T-helper 17 cell (primary cell): ENCODE results near the gene SPEN. TPM values are rescaled to one million over a fixed set of nuclear protein-coding genes. Genes with fewer than 3 reads are reported as not detected.

Experiments
- ATAC-seq: fragments of 150-1000 bp; cut with Tn5 transposase; 2 replicates; pipeline ENCODE4 v1.10.0; 2021; ENCODE audit warnings: mild to moderate bottlenecking, moderate library complexity
- DNase-seq, 3 donors: peaks; one replicate each; pipeline versions ENCODE4 v3.0.0 to v3.0.0-alpha.2; 2020 to 2021
- H3K9me3 ChIP-seq: one replicate; pipeline ENCODE4 v1.7.0; 2013; ENCODE audit warnings: low read length, mild to moderate bottlenecking; ENCODE audit not compliant: control insufficient read depth, poor library complexity, severe bottlenecking
- H3K27ac Mint-ChIP-seq: one replicate; pipeline ENCODE4 v1.8.0; 2022; ENCODE audit warnings: mild to moderate bottlenecking, moderate library complexity, mixed read lengths
- H3K27me3 Mint-ChIP-seq: one replicate; pipeline ENCODE4 v1.8.0; 2022; ENCODE audit warnings: mixed read lengths
- H3K36me3 Mint-ChIP-seq: one replicate; pipeline ENCODE4 v1.8.0; 2022; ENCODE audit warnings: low read depth, mixed read lengths
- H3K4me1 Mint-ChIP-seq: one replicate; pipeline ENCODE4 v1.8.0; 2022; ENCODE audit warnings: mild to moderate bottlenecking, mixed read lengths
- H3K4me3 Mint-ChIP-seq: one replicate; pipeline ENCODE4 v1.8.0; 2022; ENCODE audit warnings: mild to moderate bottlenecking, moderate library complexity, mixed read lengths
- total RNA-seq, 4 donors: library from RNA in 2 of 4; stranded (reverse) in 2 of 4; gene quantifications; one replicate each; pipeline ENCODE4 v1.2.3 and lab custom pipeline; 2022 to 2026

Gene SPEN
- total RNA-seq, 2 donors from 2014 or later = 73.8 to 79.1 TPM

DNA sequence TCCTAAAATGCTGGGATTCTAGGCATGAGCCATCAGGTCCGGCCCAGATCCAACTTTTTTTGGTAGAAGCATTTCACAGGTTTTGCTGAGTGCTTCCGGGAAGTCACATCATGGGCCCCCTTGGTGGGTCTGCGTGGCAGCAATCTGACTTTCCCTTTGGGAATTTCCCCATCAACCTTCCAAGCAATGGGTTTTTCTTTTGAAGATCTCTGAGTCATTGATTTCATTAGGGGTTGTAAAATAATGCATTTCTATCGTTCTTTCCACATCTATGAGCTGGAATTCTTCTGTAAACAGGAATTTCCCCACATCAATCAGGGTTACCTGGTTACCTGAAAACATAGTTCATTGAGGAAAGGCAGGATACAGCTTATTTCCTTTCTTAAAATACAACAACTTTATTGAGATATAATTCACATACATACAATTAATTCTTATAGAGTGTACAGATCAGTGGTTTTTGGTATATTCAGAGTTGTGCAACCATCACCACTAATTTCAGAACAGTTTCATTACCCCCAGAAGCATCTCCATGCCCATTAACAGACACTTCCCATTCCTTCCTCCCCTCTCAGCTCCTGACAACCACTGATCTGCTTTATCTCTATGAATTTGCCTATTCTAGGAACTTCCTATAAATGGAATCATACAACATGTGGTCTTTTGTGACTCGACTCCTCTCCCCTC, 138.2 kb downstream of the SPEN start:
- H3K4me1 Mint-ChIP-seq = no peaks in the 10 kb centered on the region
- H3K4me3 Mint-ChIP-seq = no peak overlapping the region
- no peak overlapping the region for H3K27ac Mint-ChIP-seq
- DNase-seq (no peak), ATAC-seq (no peak)
- H3K27me3 Mint-ChIP-seq = peaks cover 14% of the 10 kb centered on the region
- H3K9me3 ChIP-seq = no peaks in the 10 kb centered on the region
- no peaks in the 10 kb centered on the region for H3K36me3 Mint-ChIP-seq

DNA sequence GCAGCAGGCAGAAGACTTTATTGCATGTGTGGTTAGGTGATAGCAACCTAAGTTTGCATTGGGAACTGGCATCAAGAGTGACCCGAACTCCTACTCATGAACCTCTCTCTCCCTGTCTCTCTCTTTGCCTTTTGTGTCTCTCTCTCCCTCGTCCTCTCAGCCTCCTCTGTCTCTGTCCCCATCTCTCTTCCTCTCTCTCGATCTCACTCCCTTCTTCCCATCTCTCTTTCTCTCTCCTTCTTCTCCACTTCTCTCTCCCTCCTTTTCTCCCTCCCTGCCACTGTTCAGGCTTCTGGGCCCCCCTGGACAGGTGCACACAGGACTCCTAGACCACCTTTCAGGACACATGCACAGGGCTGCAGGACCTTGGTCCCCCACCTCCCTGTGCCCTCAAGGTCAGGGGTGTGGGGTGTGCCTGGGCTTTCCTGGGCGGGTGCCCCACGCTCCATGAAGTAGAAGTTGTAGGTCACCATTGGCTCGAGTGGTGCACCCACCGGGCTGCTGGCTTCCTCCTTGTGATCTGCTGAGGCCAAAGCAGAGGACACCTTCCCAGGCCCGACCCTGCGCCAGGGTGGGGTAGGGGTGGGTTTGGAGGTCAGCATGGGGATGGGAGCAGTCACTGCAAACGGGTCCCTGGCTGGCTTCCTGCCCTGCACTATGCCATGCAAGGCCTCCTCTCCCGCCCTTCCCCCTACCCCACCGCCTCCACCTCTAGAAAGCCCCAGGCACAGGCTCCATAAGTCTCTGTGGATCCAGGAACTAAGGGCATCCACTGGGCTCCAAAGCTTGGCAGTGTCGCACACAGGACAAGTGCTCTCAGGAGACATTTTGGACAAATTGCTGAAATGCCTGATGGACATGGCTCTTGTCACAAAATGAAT, 141.6 kb downstream of the SPEN start:
- Mint-ChIP-seq H3K27ac (no peak overlapping the region), H3K4me1 (no peaks in the 10 kb centered on the region), H3K36me3 (no peaks in the 10 kb centered on the region), H3K4me3 (no peak overlapping the region), H3K27me3 (no peaks in the 10 kb centered on the region)
- DNase-seq (no peak), ATAC-seq (no peak)
- no peaks in the 10 kb centered on the region for H3K9me3 ChIP-seq

DNA sequence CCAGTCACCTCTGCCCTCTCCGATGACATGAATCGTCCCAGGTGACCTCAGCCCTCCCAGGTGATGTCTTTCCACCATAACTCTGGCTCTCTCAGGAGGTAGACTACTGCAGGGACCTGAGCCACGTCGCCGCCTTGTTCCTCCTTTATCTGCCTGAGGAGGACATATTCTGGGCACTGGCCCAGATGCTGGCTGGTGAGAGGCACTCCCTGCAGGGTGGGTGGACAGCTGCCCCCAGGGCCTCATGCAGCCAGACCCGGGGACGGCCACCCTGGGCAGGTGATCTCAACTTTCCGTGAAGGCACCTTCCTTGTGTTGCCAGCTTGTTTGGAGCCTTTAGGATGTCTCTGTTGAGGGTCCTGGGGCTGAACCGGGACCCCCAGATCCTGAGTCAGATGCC, 142.3 kb downstream of the SPEN start:
- no peak overlapping the region for H3K27ac Mint-ChIP-seq
- DNase-seq = no peak
- ATAC-seq = no peak
- no peaks in the 10 kb centered on the region for H3K9me3 ChIP-seq
- H3K27me3 Mint-ChIP-seq = no peaks in the 10 kb centered on the region
- H3K4me3 Mint-ChIP-seq = no peak overlapping the region
- no peaks in the 10 kb centered on the region for H3K4me1 Mint-ChIP-seq
- H3K36me3 Mint-ChIP-seq = no peaks in the 10 kb centered on the region

Other genes starting within 250 kb of the SPEN start
- gene DDI2, start 230.2 kb upstream of the SPEN start, total RNA-seq = 10 to 100 TPM; 27.5 to 31.1 TPM
- 10 to 100 TPM; 54.8 to 72.8 TPM for gene PLEKHM2, start 163.4 kb upstream of the SPEN start, total RNA-seq
- 1 to 10 TPM; 1.5 to 1.9 TPM for gene SLC25A34, start 111.4 kb upstream of the SPEN start, total RNA-seq
- gene TMEM82, start 105.2 kb upstream of the SPEN start, total RNA-seq = not detected
- under 1 TPM in 1 of 2 donors, not detected in 1; 0.21 TPM for gene FBLIM1, start 88.9 kb upstream of the SPEN start, total RNA-seq
- gene UQCRHL, start 40.1 kb upstream of the SPEN start, total RNA-seq = under 1 TPM; 0.65 to 0.81 TPM
- gene ZBTB17, start 128.4 kb downstream of the SPEN start, total RNA-seq = 10 to 100 TPM; 71.7 to 99.0 TPM
- gene SRARP, start 156.5 kb downstream of the SPEN start, total RNA-seq = not detected
- gene HSPB7, start 170.3 kb downstream of the SPEN start, total RNA-seq = not detected
- gene CLCNKA, start 174.3 kb downstream of the SPEN start, total RNA-seq = not detected
- gene CLCNKB, start 196.1 kb downstream of the SPEN start, total RNA-seq = not detected
- not detected for gene FAM131C, start 225.9 kb downstream of the SPEN start, total RNA-seq